Right atrium auricular region (tissue), 2 donors: ENCODE data around the gene UQCRQ. TPM values are rescaled to one million over a fixed set of nuclear protein-coding genes. Genes with fewer than 3 reads are reported as not detected.
A peak's percentile ranks its signal among the peaks of the same experiment; 100 is the strongest.

ENCODE experiments used
- DNase-seq: peaks from one replicate; pipeline ENCODE4 v3.0.0-alpha.2; 2019; ENCODE audit warnings: low spot score
- H3K27ac ChIP-seq, 2 donors: fragments of 200-600 bp; sonication (generic); 1 replicate in 1 of 2; 2 replicates in 1 of 2; pipeline ENCODE4 v1.5.1; 2016 to 2019
- H3K27me3 ChIP-seq, 2 donors: fragments of 200-600 bp; sonication (generic); one replicate each; pipeline versions ENCODE4 v1.5.1 to v1.6.0; 2017 to 2019
- H3K36me3 ChIP-seq: fragments of 200-600 bp; sonication (generic); one replicate; pipeline ENCODE4 v1.5.1; 2016
- H3K4me1 ChIP-seq, 2 donors: fragments of 200-600 bp; sonication (generic); one replicate each; pipeline versions ENCODE4 v1.5.1 to v1.6.0; 2017 to 2019
- H3K4me3 ChIP-seq, 2 donors: fragments of 200-600 bp; sonication (generic); 1 replicate in 1 of 2; 2 replicates in 1 of 2; pipeline ENCODE4 v1.5.1; 2017 to 2019; ENCODE audit warnings: mild to moderate bottlenecking in 1 of 2, moderate library complexity in 1 of 2
- H3K9me3 ChIP-seq, 2 donors: fragments of 200-600 bp; sonication (generic); one replicate each; pipeline ENCODE4 v1.5.1; 2019
- CTCF ChIP-seq, 2 donors: fragments of 200-600 bp; sonication (generic); IDR thresholded peaks; one replicate each; pipeline ENCODE4 v1.5.1; 2019; ENCODE audit warnings: antibody characterized with exemption in 2 of 2
- total RNA-seq, 2 donors: library from RNA; depleted of rRNA; stranded (reverse); fragments of >200 nt; gene quantifications; one replicate each; pipeline ENCODE4 v1.1.0, GENCODE V29; 2016

Gene UQCRQ
- total RNA-seq, 2 donors from 2014 or later: 276 to 335 TPM

GRCh38 chr5:132830436-132831094 is 35.9 kb upstream of the UQCRQ start, which contains the start of gene SHROOM1:
Gene SHROOM1 (minus strand): TSS chr5:132830647. CDS start chr5:132826140, 4,507 bp downstream.
- H3K9me3 ChIP-seq: no peaks in the 10 kb centered on the region
- peak within 1 kb of the TSS; percentile 62 to 74 for H3K4me3 ChIP-seq
- DNase-seq: no peak
- no peak for TF ChIP-seq CTCF (IDR thresholded peaks at IDR 0.05)
- no peaks in the 10 kb centered on the region for H3K36me3 ChIP-seq
- H3K27ac ChIP-seq: peak within 1 kb of the TSS; percentile 65 to 72
- peaks cover 0 to 31% of the 10 kb centered on the region in 2 donors for H3K4me1 ChIP-seq
- H3K27me3 ChIP-seq: no peaks in the 10 kb centered on the region

- Histone ChIP-seq H3K4me3 (peak overlapping the region in 1 of 2 donors; percentile 74), H3K36me3 (no peaks in the 10 kb centered on the region), H3K27me3 (no peaks in the 10 kb centered on the region), H3K4me1 (peaks cover 0 to 25% of the 10 kb centered on the region in 2 donors), H3K9me3 (no peaks in the 10 kb centered on the region), H3K27ac (peak overlapping the region in 1 of 2 donors; percentile 72)
- TF ChIP-seq CTCF (IDR thresholded peaks at IDR 0.05): no peak
- no peak for DNase-seq
These were observed 35.2 kb upstream of the UQCRQ start for GRCh38 chr5:132831095-132831860.

- Histone ChIP-seq H3K27ac (no peak overlapping the region), H3K4me3 (no peak overlapping the region), H3K4me1 (peaks cover 0 to 23% of the 10 kb centered on the region in 2 donors), H3K36me3 (no peaks in the 10 kb centered on the region), H3K27me3 (no peaks in the 10 kb centered on the region), H3K9me3 (no peaks in the 10 kb centered on the region)
- DNase-seq: no peak
- no peak for TF ChIP-seq CTCF (IDR thresholded peaks at IDR 0.05)
These were observed 33.8 kb upstream of the UQCRQ start for GRCh38 chr5:132832612-132833011.

GRCh38 chr5:132834057-132834456 is 32.4 kb upstream of the UQCRQ start:
- H3K4me1 ChIP-seq: peaks cover 0 to 17% of the 10 kb centered on the region in 2 donors
- no peak for DNase-seq
- TF ChIP-seq CTCF (IDR thresholded peaks at IDR 0.05): no peak
- H3K4me3 ChIP-seq: no peak overlapping the region
- no peaks in the 10 kb centered on the region for H3K9me3 ChIP-seq
- H3K27me3 ChIP-seq: no peaks in the 10 kb centered on the region
- H3K36me3 ChIP-seq: no peaks in the 10 kb centered on the region
- H3K27ac ChIP-seq: no peak overlapping the region

- TF ChIP-seq CTCF (IDR thresholded peaks at IDR 0.05): no peak
- H3K9me3 ChIP-seq: no peaks in the 10 kb centered on the region
- H3K4me1 ChIP-seq: peaks cover 0 to 4% of the 10 kb centered on the region in 2 donors
- H3K27ac ChIP-seq: no peak overlapping the region
- DNase-seq: no peak
- no peak overlapping the region for H3K4me3 ChIP-seq
- no peaks in the 10 kb centered on the region for H3K27me3 ChIP-seq
- H3K36me3 ChIP-seq: no peaks in the 10 kb centered on the region
These were observed 29.6 kb upstream of the UQCRQ start for GRCh38 chr5:132836852-132837251.
